Esophagus squamous epithelium (tissue), 5 donors: Measurements from ENCODE around the gene KCNJ12. TPM values are rescaled to one million over a fixed set of nuclear protein-coding genes. Genes with fewer than 3 reads are reported as not detected.

ENCODE experiments used
- DNase-seq: peaks from one replicate; lab custom pipeline; 2025; lab: John Stamatoyannopoulos, UW
- H3K27ac ChIP-seq, 4 donors: fragments of 200-600 bp; sonication (generic); one replicate each; pipeline ENCODE4 v1.5.1; 2016 to 2019; ENCODE audit warnings: mild to moderate bottlenecking in 1 of 4
- H3K27me3 ChIP-seq, 4 donors: fragments of 200-600 bp; sonication (generic); 1 replicate in 3 of 4; 2 replicates in 1 of 4; pipeline versions ENCODE4 v1.5.1 to v1.6.0; 2017 to 2021; ENCODE audit warnings: antibody characterized with exemption in 1 of 4
- H3K36me3 ChIP-seq, 3 donors: fragments of 200-600 bp; sonication (generic); one replicate each; pipeline ENCODE4 v1.5.1; 2016 to 2019
- H3K4me1 ChIP-seq, 3 donors: fragments of 200-600 bp; sonication (generic); one replicate each; pipeline ENCODE4 v1.5.1; 2017 to 2019
- H3K4me3 ChIP-seq, 4 donors: fragments of 200-600 bp; sonication (generic); 1 replicate in 3 of 4; 2 replicates in 1 of 4; pipeline ENCODE4 v1.5.1; 2016 to 2019; ENCODE audit warnings: mild to moderate bottlenecking in 2 of 4, moderate library complexity in 1 of 4
- H3K9me3 ChIP-seq, 3 donors: fragments of 200-600 bp; sonication (generic); one replicate each; pipeline ENCODE4 v1.5.1; 2016 to 2019
- CTCF ChIP-seq, 6 experiments: fragments of 450-650 bp in 4 of 6; fragments of 200-600 bp in 2 of 6; sonication (generic) in 2 of 6; IDR thresholded peaks; one replicate each; pipeline ENCODE4 v1.5.1; 2016 to 2019; ENCODE audit warnings: antibody characterized with exemption in 6 of 6, mild to moderate bottlenecking in 4 of 6, moderate library complexity in 4 of 6
- POLR2A ChIP-seq, 4 donors: fragments of 450-650 bp; IDR thresholded peaks; one replicate each; pipeline ENCODE4 v1.6.1; 2017; ENCODE audit warnings: antibody characterized with exemption in 4 of 4, mild to moderate bottlenecking in 4 of 4, moderate library complexity in 3 of 4
- WGBS, 2 donors: methylation state at CpG; one replicate each; pipeline ENCODE4 v1.1.5; 2018; 5-methylcytosine and 5-hydroxymethylcytosine counted together
- intact Hi-C: fragments of 100-400 bp; cut with DNase I; formaldehyde crosslinking; loops from one replicate; pipeline ENCODE4 v1.15.0; 2022
- total RNA-seq, 4 donors: library from RNA; depleted of rRNA; stranded (reverse); fragments of >200 nt; gene quantifications; one replicate each; pipeline ENCODE4 v1.1.0, GENCODE V29; 2016
- donor health status: DM: yes; HTN: yes; CAD: no.

KCNJ12 gene
- total RNA-seq, 4 donors from 2014 or later = 0.09 to 0.73 (median 0.38) TPM; not detected in 1

GRCh38 chr17:21464611-21465021 lies 88.5 kb downstream of the KCNJ12 start:
- no peak for DNase-seq
- no peaks in the 10 kb centered on the region for H3K9me3 ChIP-seq
- H3K27ac ChIP-seq = no peak overlapping the region
- no peaks in the 10 kb centered on the region for H3K36me3 ChIP-seq
- WGBS, 2 donors = 73 to 75% methylated on average over 8 to 9 of the region's 12 CpGs
- H3K4me3 ChIP-seq = no peak overlapping the region
- H3K4me1 ChIP-seq = peaks cover 0 to 13% (median 0%) of the 10 kb centered on the region in 3 donors
- intact Hi-C loops = no loop called here
- TF ChIP-seq POLR2A (IDR thresholded peaks at IDR 0.05) = no peak
- TF ChIP-seq CTCF (IDR thresholded peaks at IDR 0.05) = no peak
- H3K27me3 ChIP-seq = peaks cover 0 to 22% (median 1%) of the 10 kb centered on the region in 4 donors

- Histone ChIP-seq H3K4me1 (peaks cover 0 to 13% (median 0%) of the 10 kb centered on the region in 3 donors), H3K4me3 (no peak overlapping the region), H3K9me3 (no peaks in the 10 kb centered on the region), H3K27ac (no peak overlapping the region), H3K27me3 (peaks cover 0 to 22% (median 1%) of the 10 kb centered on the region in 4 donors), H3K36me3 (no peaks in the 10 kb centered on the region)
- intact Hi-C loops = no loop called here
- no peak for DNase-seq
- no peak for TF ChIP-seq POLR2A (IDR thresholded peaks at IDR 0.05)
- TF ChIP-seq CTCF (IDR thresholded peaks at IDR 0.05) = no peak
- WGBS, 2 donors = 73 to 94% methylated on average over 8 to 9 of the region's 11 CpGs
These were observed 90.4 kb downstream of the KCNJ12 start for GRCh38 chr17:21466550-21466949.

- intact Hi-C loops = no loop called here
- 61 to 83% methylated on average over 4 to 6 of the region's 7 CpGs for WGBS, 2 donors
- no peaks in the 10 kb centered on the region for H3K36me3 ChIP-seq
- H3K9me3 ChIP-seq = no peaks in the 10 kb centered on the region
- no peak for DNase-seq
- H3K4me1 ChIP-seq = peaks cover 0 to 13% (median 0%) of the 10 kb centered on the region in 3 donors
- H3K27ac ChIP-seq = no peak overlapping the region
- peaks cover 0 to 22% (median 1%) of the 10 kb centered on the region in 4 donors for H3K27me3 ChIP-seq
- no peak overlapping the region for H3K4me3 ChIP-seq
- TF ChIP-seq POLR2A (IDR thresholded peaks at IDR 0.05) (no peak), CTCF (IDR thresholded peaks at IDR 0.05) (no peak)
These were observed 91.0 kb downstream of the KCNJ12 start for GRCh38 chr17:21467196-21467595.

GRCh38 chr17:21467739-21468490 lies 91.8 kb downstream of the KCNJ12 start:
- Histone ChIP-seq H3K27me3 (peaks cover 0 to 15% (median 1%) of the 10 kb centered on the region in 4 donors), H3K4me3 (no peak overlapping the region), H3K4me1 (peaks cover 0 to 12% (median 0%) of the 10 kb centered on the region in 3 donors), H3K9me3 (no peaks in the 10 kb centered on the region), H3K27ac (no peak overlapping the region), H3K36me3 (no peaks in the 10 kb centered on the region)
- DNase-seq = no peak
- intact Hi-C loops = no loop called here
- TF ChIP-seq POLR2A (IDR thresholded peaks at IDR 0.05) = no peak
- TF ChIP-seq CTCF (IDR thresholded peaks at IDR 0.05) = no peak
- WGBS, 2 donors = 88 to 91% methylated on average over 12 to 13 of the region's 13 CpGs

Other genes starting within 250 kb of the KCNJ12 start
- 10 to 100 TPM; 18.8 to 32.4 (median 22.3) TPM for gene DHRS7B, start 249.4 kb upstream of the KCNJ12 start, total RNA-seq
- 10 to 100 TPM; 17.8 to 29.0 (median 20.2) TPM for gene TMEM11, start 162.2 kb upstream of the KCNJ12 start, total RNA-seq
- 1 to 10 TPM; 2.4 to 5.1 (median 3.2) TPM for gene NATD1, start 122.9 kb upstream of the KCNJ12 start, total RNA-seq
- gene MAP2K3, start 91.6 kb upstream of the KCNJ12 start, total RNA-seq = 10 to 100 TPM; 24.1 to 53.6 (median 38.4) TPM